Measurements from ENCODE around the gene LRRTM4. TPM values are rescaled to one million over a fixed set of nuclear protein-coding genes. Genes with fewer than 3 reads are reported as not detected.

LRRTM4 gene
- total and polyA plus RNA-seq, 10 of the 15 experiments (the other 5 are each of a cell fraction or from before 2014, with no cell fraction given) = 0.01 to 1.0 TPM; not detected in 8

DNA sequence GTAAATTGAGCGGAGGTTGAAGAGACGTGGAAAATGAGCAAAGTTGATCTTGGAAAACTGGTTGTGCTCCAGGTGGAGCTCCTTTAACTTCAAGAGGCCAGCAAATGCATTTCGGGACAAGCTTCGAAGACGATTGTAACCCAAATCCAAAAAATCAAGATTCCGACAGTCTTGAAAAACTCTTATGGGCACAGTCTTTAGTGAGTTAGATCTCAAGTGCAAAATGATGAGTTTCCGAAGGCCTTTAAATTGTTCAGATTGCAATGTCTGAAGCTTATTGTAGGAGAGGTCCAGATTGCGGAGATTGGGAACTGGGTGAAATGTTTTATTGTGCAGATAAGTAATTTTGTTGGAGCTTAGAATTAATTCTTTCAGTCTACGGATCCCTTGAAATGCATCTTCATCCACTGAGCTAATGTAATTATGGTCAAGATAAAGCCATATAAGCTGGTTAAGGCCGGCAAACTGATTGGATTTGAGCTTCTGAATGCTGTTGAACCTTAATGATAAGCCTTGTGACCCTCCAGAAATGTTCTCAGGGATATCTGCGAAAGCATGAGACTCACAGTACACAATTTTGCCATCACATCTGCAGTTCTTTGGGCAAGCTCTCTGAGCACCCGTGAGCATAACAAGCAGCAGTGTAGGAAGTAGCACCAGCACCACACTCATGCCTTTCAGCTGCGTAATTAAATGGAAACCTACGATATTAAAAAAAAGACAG, 2.9 kb downstream of the LRRTM4 start:
- in situ Hi-C loops (cut with MboI) (no loop called here), intact Hi-C loops (cut with micrococcal nuclease; ENCODE audit: unreplicated experiment) (no loop called here)
- Histone ChIP-seq H3K9me3 (replicated peaks; ENCODE audit: control insufficient read depth, insufficient read depth, low read length) (no peaks in the 10 kb centered on the region), H3K27me3 (replicated peaks in 1 of 2; ENCODE audit: control insufficient read depth in 2 of 2, insufficient read depth in 2 of 2, low read length in 1 of 2) (no peaks in the 10 kb centered on the region), H3K9ac (ENCODE audit: control insufficient read depth, insufficient read depth, low read length) (no peak overlapping the region), H2AFZ (ENCODE audit: control insufficient read depth, low read depth, low read length) (no peak overlapping the region), H3K4me1 (ENCODE audit: control insufficient read depth, insufficient read depth, low read length) (no peaks in the 10 kb centered on the region), H3K4me2 (ENCODE audit: control insufficient read depth, insufficient read depth) (no peak overlapping the region), H3K4me3 (no peak overlapping the region), H3K79me2 (ENCODE audit: control insufficient read depth, insufficient read depth, low read length) (no peaks in the 10 kb centered on the region), H3K27ac (ENCODE audit: control insufficient read depth, insufficient read depth) (no peak overlapping the region), H3K36me3 (ENCODE audit: control insufficient read depth in 2 of 2, insufficient read depth in 2 of 2, low read length in 1 of 2) (no peaks in the 10 kb centered on the region), H4K20me1 (ENCODE audit: control insufficient read depth, insufficient read depth) (no peaks in the 10 kb centered on the region)
- no peak for FAIRE-seq
- ChIA-PET SMC1A (ENCODE audit: uncharacterized antibody, unreplicated experiment) (interaction anchor here (1.3 kb wide), 1 partner anchor 50 kb away, joined by 5 read pairs; no protein-coding TSS in a partner anchor), CTCF (interaction anchor here (0.6 kb wide), 2 partner anchors 480 to 1154 kb away, joined by 3 to 4 read pairs; no protein-coding TSS in a partner anchor), RAD21 (ENCODE audit: unreplicated experiment) (no interaction called here), POLR2A (no interaction called here)
- BruUV-seq (replicated peaks) = no TSS peak
- no peak for ATAC-seq
- no peak for DNase-seq (ENCODE audit: low read depth, low spot score)
- 56% methylated on average over 14 of the region's 14 CpGs for WGBS (ENCODE audit: insufficient coverage, insufficient replicate concordance, low lambda C conversion rate, missing lambda C conversion rate)
- no peak for TF ChIP-seq ATF2 (IDR thresholded peaks at IDR 0.05; ENCODE audit: low read length)

- POLR2A ChIA-PET = no interaction called here
- Histone ChIP-seq H2AFZ (ENCODE audit: control insufficient read depth, low read depth, low read length) (no peak overlapping the region), H3K9me3 (replicated peaks; ENCODE audit: control insufficient read depth, insufficient read depth, low read length) (no peaks in the 10 kb centered on the region), H4K20me1 (ENCODE audit: control insufficient read depth, insufficient read depth) (no peaks in the 10 kb centered on the region), H3K27me3 (replicated peaks in 1 of 2; ENCODE audit: control insufficient read depth in 2 of 2, insufficient read depth in 2 of 2, low read length in 1 of 2) (no peaks in the 10 kb centered on the region), H3K9ac (ENCODE audit: control insufficient read depth, insufficient read depth, low read length) (no peak overlapping the region), H3K4me2 (ENCODE audit: control insufficient read depth, insufficient read depth) (no peak overlapping the region), H3K4me1 (ENCODE audit: control insufficient read depth, insufficient read depth, low read length) (no peaks in the 10 kb centered on the region), H3K27ac (ENCODE audit: control insufficient read depth, insufficient read depth) (no peak overlapping the region), H3K36me3 (ENCODE audit: control insufficient read depth in 2 of 2, insufficient read depth in 2 of 2, low read length in 1 of 2) (no peaks in the 10 kb centered on the region), H3K4me3 (no peak overlapping the region), H3K79me2 (ENCODE audit: control insufficient read depth, insufficient read depth, low read length) (no peaks in the 10 kb centered on the region)
- DNase-seq (ENCODE audit: low read depth, low spot score) (no peak), FAIRE-seq (no peak), ATAC-seq (no peak)
- SMC1A ChIA-PET (ENCODE audit: uncharacterized antibody, unreplicated experiment) = no interaction called here
- CTCF ChIA-PET = no interaction called here
- 31% methylated on average over 7 of the region's 7 CpGs for WGBS (ENCODE audit: insufficient coverage, insufficient replicate concordance, low lambda C conversion rate, missing lambda C conversion rate)
- intact Hi-C loops (cut with micrococcal nuclease; ENCODE audit: unreplicated experiment) = no loop called here
- in situ Hi-C loops (cut with MboI) = no loop called here
- BruUV-seq (replicated peaks) = no TSS peak
- RAD21 ChIA-PET (ENCODE audit: unreplicated experiment) = no interaction called here
- TF ChIP-seq PKNOX1 (IDR thresholded peaks at IDR 0.05) (no peak), RFX5 (IDR thresholded peaks at IDR 0.05; ENCODE audit: low read depth, low read length) (no peak), SMC3 (IDR thresholded peaks at IDR 0.05; ENCODE audit: borderline replicate concordance, low read length) (no peak), MTA3 (IDR thresholded peaks at IDR 0.05; ENCODE audit: borderline replicate concordance, low read length) (no peak), BACH1 (IDR thresholded peaks at IDR 0.05; ENCODE audit: borderline replicate concordance) (no peak), CEBPZ (IDR thresholded peaks at IDR 0.05; ENCODE audit: low read depth, low read length) (no peak), RUNX3 (IDR thresholded peaks at IDR 0.05; ENCODE audit: low read length) (no peak), SIX5 (IDR thresholded peaks at IDR 0.05; ENCODE audit: low read depth, low read length, severe bottlenecking) (no peak), MEF2A (IDR thresholded peaks at IDR 0.05; ENCODE audit: insufficient read depth, low read depth, low read length) (no peak), YY1 (IDR thresholded peaks at IDR 0.05; ENCODE audit: low read depth, low read length) (no peak), POLR2AphosphoS5 (IDR thresholded peaks at IDR 0.05; ENCODE audit: low read length) (no peak)
Measured at GRCh38 chr2:77518311-77518710, 3.9 kb downstream of the LRRTM4 start.

Measured in GM12878 (cell line).